ENCODE measurements around the gene PLS3.

GRCh38 chrX:115630204-115630603, 69.2 kb downstream of the PLS3 start:
- TF ChIP-seq RFX5 (IDR thresholded peaks at IDR 0.05; ENCODE audit: low read depth, low read length) (no peak), MAX (IDR thresholded peaks at IDR 0.05) (no peak), CTCF (CRISPR knock-in tag; IDR thresholded peaks at IDR 0.05) (no peak), ELF4 (CRISPR knock-in tag; IDR thresholded peaks at IDR 0.05; ENCODE audit: borderline replicate concordance) (no peak), IRF2 (CRISPR knock-in tag; IDR thresholded peaks at IDR 0.05) (no peak), ETV6 (CRISPR knock-in tag; conservative IDR thresholded peaks at IDR 0.05) (no peak)
